GM12891 (cell line): Measurements from ENCODE around the gene GOLT1B.

Experiments
- PAX5 ChIP-seq: IDR thresholded peaks from 2 replicates; pipeline ENCODE4 v1.6.1; 2011; ENCODE audit warnings: low read length, moderate library complexity, mild to moderate bottlenecking; ENCODE audit not compliant: insufficient read depth, severe bottlenecking
- POLR2A ChIP-seq: IDR thresholded peaks from 2 replicates; pipeline ENCODE4 v1.6.1; 2011; ENCODE audit warnings: low read depth, low read length, control low read depth

GRCh38 chr12:21478756-21479455, 22.7 kb upstream of the GOLT1B start:
- TF ChIP-seq POLR2A: no peak
- no peak for TF ChIP-seq PAX5
